Bronchial epithelial cell (primary cell): Measurements from ENCODE around the gene LRRN1. TPM values are rescaled to one million over a fixed set of nuclear protein-coding genes. Genes with fewer than 3 reads are reported as not detected.
"Not testable (repeated sequence)": the region's sequence is repeated elsewhere in the genome, so short reads cannot be mapped to it uniquely, and the experiment has no call there.

ENCODE experiments used
- DNase-seq: peaks from one replicate; pipeline ENCODE4 v3.0.0-alpha.2; 2010; ENCODE audit warnings: low read depth
- FAIRE-seq: peaks from 2 replicates; lab custom pipeline; 2011; peaks lifted over from hg19 to GRCh38; lab: Jason Lieb, UNC
- H3K27me3 ChIP-seq: 2 replicates; pipeline ENCODE4 v1.5.1; 2011; ENCODE audit warnings: low read length; ENCODE audit not compliant: control insufficient read depth, insufficient read depth
- H3K36me3 ChIP-seq: 2 replicates; pipeline ENCODE4 v1.5.1; 2011; ENCODE audit warnings: low read length; ENCODE audit not compliant: control insufficient read depth, insufficient read depth
- H3K4me3 ChIP-seq: 2 replicates; pipeline ENCODE4 v1.5.1; 2011; ENCODE audit warnings: mild to moderate bottlenecking, low read depth, low read length, control low read depth
- total RNA-seq: library from RNA; depleted of rRNA; stranded (reverse); fragments of >200 nt; gene quantifications from 2 replicates; pipeline ENCODE4 v1.2.1, GENCODE V29; 2014
- TF ChIP-seq, protein P1 (sequence below): IDR thresholded peaks from 2 replicates; pipeline ENCODE4 v1.5.1; 2011; ENCODE audit warnings: mild to moderate bottlenecking, moderate library complexity, low read length, control low read depth, inconsistent platforms; ENCODE audit not compliant: insufficient read depth, severe bottlenecking

The LRRN1 gene
- total RNA-seq, 1 donor from 2014 or later, result 0.26 TPM

DNA sequence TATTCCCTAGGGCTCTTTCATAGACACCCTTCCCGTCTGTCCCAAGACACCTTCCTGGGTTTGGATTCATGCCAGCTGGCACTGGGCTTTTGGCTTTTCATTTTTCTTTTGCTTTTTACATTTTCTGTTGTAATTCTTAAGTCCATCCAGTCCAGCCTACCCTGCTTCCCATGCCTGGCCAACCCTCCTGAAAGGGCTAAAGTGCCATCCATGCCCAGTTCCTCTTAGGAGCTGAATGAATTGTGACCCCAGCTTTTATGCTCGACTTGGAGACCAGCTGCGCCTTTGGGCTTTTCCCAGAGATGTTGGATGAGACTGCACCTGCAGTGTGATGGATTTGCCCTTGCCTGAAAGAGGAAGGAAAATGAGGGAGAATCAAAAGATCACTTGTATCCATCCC lies 25.8 kb downstream of the LRRN1 start:
- H3K4me3 ChIP-seq, result no peak overlapping the region
- FAIRE-seq (no peak), DNase-seq (no peak)
- TF ChIP-seq, protein P1, sequence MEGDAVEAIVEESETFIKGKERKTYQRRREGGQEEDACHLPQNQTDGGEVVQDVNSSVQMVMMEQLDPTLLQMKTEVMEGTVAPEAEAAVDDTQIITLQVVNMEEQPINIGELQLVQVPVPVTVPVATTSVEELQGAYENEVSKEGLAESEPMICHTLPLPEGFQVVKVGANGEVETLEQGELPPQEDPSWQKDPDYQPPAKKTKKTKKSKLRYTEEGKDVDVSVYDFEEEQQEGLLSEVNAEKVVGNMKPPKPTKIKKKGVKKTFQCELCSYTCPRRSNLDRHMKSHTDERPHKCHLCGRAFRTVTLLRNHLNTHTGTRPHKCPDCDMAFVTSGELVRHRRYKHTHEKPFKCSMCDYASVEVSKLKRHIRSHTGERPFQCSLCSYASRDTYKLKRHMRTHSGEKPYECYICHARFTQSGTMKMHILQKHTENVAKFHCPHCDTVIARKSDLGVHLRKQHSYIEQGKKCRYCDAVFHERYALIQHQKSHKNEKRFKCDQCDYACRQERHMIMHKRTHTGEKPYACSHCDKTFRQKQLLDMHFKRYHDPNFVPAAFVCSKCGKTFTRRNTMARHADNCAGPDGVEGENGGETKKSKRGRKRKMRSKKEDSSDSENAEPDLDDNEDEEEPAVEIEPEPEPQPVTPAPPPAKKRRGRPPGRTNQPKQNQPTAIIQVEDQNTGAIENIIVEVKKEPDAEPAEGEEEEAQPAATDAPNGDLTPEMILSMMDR, result no peak
- no peaks in the 10 kb centered on the region for H3K36me3 ChIP-seq
- H3K27me3 ChIP-seq, result no peaks in the 10 kb centered on the region

DNA sequence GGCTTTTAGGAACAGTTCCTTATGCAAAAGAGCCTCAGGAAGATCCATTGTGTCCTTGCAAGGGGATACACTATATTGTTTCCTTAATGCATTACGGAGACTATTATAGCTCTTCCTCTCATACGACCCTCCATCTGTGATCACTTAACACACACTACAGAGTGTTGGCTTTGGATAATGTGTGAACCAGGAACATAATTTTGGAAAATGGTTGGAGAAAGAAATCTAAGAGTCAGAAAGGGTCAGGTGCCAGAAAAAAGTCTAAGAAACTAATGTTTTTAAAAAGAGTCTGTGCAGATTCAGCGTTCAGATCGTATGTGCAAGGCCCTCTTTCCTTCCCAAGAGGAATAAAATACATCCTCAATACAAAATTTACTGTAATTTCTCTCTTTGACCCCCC lies 27.3 kb downstream of the LRRN1 start:
- no peaks in the 10 kb centered on the region for H3K27me3 ChIP-seq
- H3K4me3 ChIP-seq, result no peak overlapping the region
- TF ChIP-seq, protein P1, result no peak
- DNase-seq, result no peak
- no peak for FAIRE-seq
- no peaks in the 10 kb centered on the region for H3K36me3 ChIP-seq

DNA sequence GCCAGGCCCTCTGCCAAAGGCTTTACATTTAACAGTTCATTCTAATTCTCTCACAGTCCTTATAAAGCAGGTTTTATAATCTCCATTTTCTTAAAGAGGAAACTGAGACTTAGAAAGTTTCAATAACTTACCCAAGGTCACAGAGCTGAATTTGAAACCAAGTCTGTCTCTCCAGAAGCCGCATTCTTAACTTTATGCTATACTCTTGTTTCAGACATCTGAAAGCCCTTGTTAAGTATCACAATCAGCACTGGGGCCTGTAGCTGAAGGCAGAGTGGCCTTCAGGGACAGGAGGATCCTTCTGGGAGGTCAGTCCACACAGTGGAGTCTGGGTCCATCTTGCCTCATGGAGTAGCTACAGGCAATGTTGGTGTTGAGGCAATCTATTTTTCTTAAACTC lies 27.9 kb downstream of the LRRN1 start:
- TF ChIP-seq, protein P1, result no peak
- Histone ChIP-seq H3K4me3 (no peak overlapping the region), H3K36me3 (no peaks in the 10 kb centered on the region), H3K27me3 (no peaks in the 10 kb centered on the region)
- DNase-seq, result no peak
- FAIRE-seq, result no peak

DNA sequence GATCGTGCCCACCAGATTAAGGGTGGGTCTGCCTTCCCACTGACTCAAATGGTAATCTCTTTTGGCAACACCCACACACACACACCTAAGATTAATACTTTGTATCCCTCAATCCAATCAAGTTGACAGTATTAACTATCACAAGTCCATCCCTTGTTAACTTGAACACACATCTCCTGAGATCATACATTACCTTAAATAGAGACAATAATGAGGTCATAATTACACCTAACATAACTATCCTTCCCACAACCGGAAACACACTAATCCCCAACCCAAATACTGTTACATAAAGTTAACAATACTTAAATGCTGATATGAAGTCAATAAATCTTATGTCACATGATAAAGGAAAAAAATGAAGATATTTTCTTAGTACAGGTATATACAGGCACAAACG lies 29.2 kb downstream of the LRRN1 start:
- H3K4me3 ChIP-seq, FAIRE-seq, DNase-seq, H3K36me3 ChIP-seq, H3K27me3 ChIP-seq: not testable (repeated sequence)

DNA sequence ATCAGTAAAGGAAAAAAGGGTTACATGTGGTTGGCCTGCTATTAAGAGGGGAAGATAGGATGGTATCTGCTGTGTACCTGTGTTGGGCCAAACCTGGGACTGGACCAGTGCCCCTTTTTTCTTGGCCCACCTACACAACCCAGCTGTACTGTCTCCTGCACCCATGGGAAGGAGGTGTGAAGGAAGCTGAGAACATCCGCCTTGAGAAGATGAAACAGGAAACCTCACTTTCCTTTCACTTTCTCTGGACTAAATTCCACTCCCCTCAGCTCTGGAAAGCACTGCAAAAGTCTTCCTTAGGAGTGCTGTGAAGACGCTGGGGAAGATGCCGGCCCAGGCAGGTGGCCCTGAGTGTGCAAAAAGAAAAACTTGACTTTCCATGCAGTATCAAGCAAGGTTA lies 37.6 kb downstream of the LRRN1 start:
- no peak for DNase-seq
- Histone ChIP-seq H3K27me3 (no peaks in the 10 kb centered on the region), H3K36me3 (no peaks in the 10 kb centered on the region), H3K4me3 (no peak overlapping the region)
- FAIRE-seq, result peak; percentile 66
- TF ChIP-seq, protein P1, result no peak

DNA sequence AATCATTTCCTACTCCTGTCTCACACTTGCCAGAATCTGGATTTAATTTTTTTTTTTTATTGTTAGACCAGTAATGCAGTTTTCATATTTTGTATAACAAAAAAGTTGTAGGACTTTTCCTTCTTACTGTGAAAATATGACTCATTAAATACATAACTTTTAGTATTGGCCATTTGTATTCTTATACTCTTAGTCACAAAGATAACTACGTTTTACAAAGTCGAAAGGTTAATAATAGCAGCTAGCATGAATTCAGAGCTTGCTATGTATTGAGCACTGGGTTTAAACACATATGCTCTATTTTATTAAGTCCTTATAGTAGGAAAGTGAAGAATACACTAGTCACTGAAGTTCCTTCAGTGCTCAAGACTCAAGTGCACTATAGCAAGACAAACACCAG lies 43.1 kb downstream of the LRRN1 start:
- TF ChIP-seq, protein P1, result no peak
- DNase-seq (peak; percentile 38), FAIRE-seq (no peak)
- Histone ChIP-seq H3K4me3 (no peak overlapping the region), H3K36me3 (no peaks in the 10 kb centered on the region), H3K27me3 (no peaks in the 10 kb centered on the region)
